A549 (cell line): ENCODE data around the gene IGFALS. TPM values are rescaled to one million over a fixed set of nuclear protein-coding genes. Genes with fewer than 3 reads are reported as not detected.

Experiments used
- ATAC-seq, 2 experiments: fragments of 200-7000 bp in 1 of 2; fragments of >200 bp in 1 of 2; cut with Nextera tagmentation in 1 of 2; cut with Tn5 transposase in 1 of 2; 3 replicates each; pipeline versions ENCODE4 v1.8.0 to v1.9.1; 2018 to 2020; ENCODE audit warnings: mild to moderate bottlenecking in 1 of 2, moderate library complexity in 1 of 2
- CTCF ChIA-PET: fragments of 300-600 bp; sonication (Branson Sonifier 250); formaldehyde crosslinking; extraction: SDS; loops from one replicate; lab custom pipeline; 2021; ENCODE audit warnings: antibody characterized with exemption, inconsistent platforms; lab: Yijun Ruan, JAX
- POLR2A ChIA-PET: fragments of 350-600 bp; formaldehyde crosslinking; extraction: SDS; loops from one replicate; lab custom pipeline; 2021; ENCODE audit warnings: antibody characterized with exemption, inconsistent platforms; lab: Yijun Ruan, JAX
- DNase-seq, 2 experiments: peaks; one replicate each; pipeline versions ENCODE4 v3.0.0 to v3.0.0-alpha.2; 2011 to 2016; ENCODE audit warnings: low read depth in 1 of 2, low spot score in 1 of 2
- FAIRE-seq: peaks from 2 replicates; lab custom pipeline; 2011; peaks lifted over from hg19 to GRCh38; lab: Jason Lieb, UNC
- H3K27ac ChIP-seq, 2 experiments: fragments of >200 bp; sonication (Bioruptor Twin); formaldehyde crosslinking; 3 replicates each; pipeline ENCODE4 v1.5.1; 2016 to 2017
- H3K4me1 ChIP-seq: fragments of >200 bp; sonication (Bioruptor Twin); formaldehyde crosslinking; 3 replicates; pipeline ENCODE4 v1.6.1; 2016
- H3K4me2 ChIP-seq: fragments of >200 bp; sonication (Bioruptor Twin); formaldehyde crosslinking; 3 replicates; pipeline ENCODE4 v1.6.1; 2016
- H3K4me3 ChIP-seq: fragments of >200 bp; sonication (Bioruptor Twin); formaldehyde crosslinking; 3 replicates; pipeline ENCODE4 v1.5.1; 2016
- H3K9me3 ChIP-seq: fragments of >200 bp; sonication (Bioruptor Twin); formaldehyde crosslinking; 3 replicates; pipeline ENCODE4 v1.6.1; 2016
- BCL3 ChIP-seq: fragments of >200 bp; sonication (Bioruptor Twin); formaldehyde crosslinking; IDR thresholded peaks from 3 replicates; pipeline ENCODE4 v1.6.1; 2016
- BHLHE40 ChIP-seq: IDR thresholded peaks from 2 replicates; pipeline ENCODE4 v1.6.1; 2012; ENCODE audit warnings: low read depth, low read length, inconsistent platforms
- EHMT2 ChIP-seq: fragments of 200-600 bp; sonication (generic); IDR thresholded peaks from 2 replicates; pipeline ENCODE4 v1.6.1; 2016; ENCODE audit warnings: antibody characterized with exemption, low read depth, mild to moderate bottlenecking, moderate library complexity
- JUN ChIP-seq, 2 experiments: fragments of >200 bp; sonication (Bioruptor Twin); formaldehyde crosslinking; IDR thresholded peaks; 2 replicates in 1 of 2; 3 replicates in 1 of 2; pipeline ENCODE4 v1.6.1; 2016 to 2017
- MAFK ChIP-seq: fragments of 450-650 bp; IDR thresholded peaks from 2 replicates; pipeline ENCODE4 v1.6.1; 2014; ENCODE audit not compliant: partially characterized antibody
- NR3C1 ChIP-seq: fragments of >200 bp; sonication (Bioruptor Twin); formaldehyde crosslinking; IDR thresholded peaks from 3 replicates; pipeline ENCODE4 v1.6.1; 2017
- PBX3 ChIP-seq: IDR thresholded peaks from 2 replicates; pipeline ENCODE4 v1.6.1; 2012
- PHF8 ChIP-seq: fragments of 200-600 bp; sonication (generic); IDR thresholded peaks from 2 replicates; pipeline ENCODE4 v1.6.1; 2016; ENCODE audit warnings: low read depth, mild to moderate bottlenecking, antibody characterized with exemption, moderate library complexity, borderline replicate concordance
- POLR2A ChIP-seq: IDR thresholded peaks from 2 replicates; pipeline ENCODE4 v1.6.1; 2012; ENCODE audit warnings: mild to moderate bottlenecking, low read length
- POLR2AphosphoS2 ChIP-seq: conservative IDR thresholded peaks from 2 replicates; pipeline ENCODE4 v1.6.1; 2012; ENCODE audit warnings: low read length, improper control_type of control experiment, inconsistent platforms
- RAD21 ChIP-seq, 2 experiments: fragments of >200 bp in 1 of 2; sonication (Bioruptor Twin) in 1 of 2; formaldehyde crosslinking in 1 of 2; IDR thresholded peaks in 1 of 2; conservative IDR thresholded peaks in 1 of 2; 2 replicates in 1 of 2; 3 replicates in 1 of 2; pipeline ENCODE4 v1.6.1; 2012 to 2018; ENCODE audit warnings: inconsistent platforms in 1 of 2
- RCOR1 ChIP-seq: fragments of 150-350 bp; IDR thresholded peaks from 2 replicates; pipeline ENCODE4 v1.6.1; 2014; ENCODE audit warnings: antibody characterized with exemption, low read length, low read depth
- TFCP2L1 ChIP-seq: fragments of 250-450 bp; sonication (Bioruptor Pico); IDR thresholded peaks from 2 replicates; pipeline ENCODE4 v1.5.0; 2021; ENCODE audit warnings: mild to moderate bottlenecking
- WGBS: methylation state at CpG from one replicate; pipeline ENCODE4 v1.1.6; 2017; ENCODE audit errors: missing lambda C conversion rate; 5-methylcytosine and 5-hydroxymethylcytosine counted together
- polyA plus RNA-seq, 4 experiments: library from polyadenylated mRNA; depleted of rRNA in 3 of 4; stranded (reverse); fragments of >200 nt; fragmentation: RNase III in 1 of 4; extraction: RNeasy Plus Mini Kit Qiagen cat#74134 plus additional on column Dnase treatment in 1 of 4; gene quantifications; 2 replicates in 3 of 4; 3 replicates in 1 of 4; pipeline ENCODE4 v1.2.3, GENCODE V29; 2011 to 2017

IGFALS gene
- polyA plus RNA-seq, 2 of the 4 experiments (the other 2 are of a cell fraction): 0.08 TPM; not detected in 1

- CTCF ChIA-PET: interaction anchor here (0.8 to 1.3 kb wide), 3 partner anchors 8 to 72 kb away, joined by 3 to 5 read pairs (median 3); partner anchors contain the start of gene NME3
- H3K4me3 ChIP-seq: no peak overlapping the region
- no peak for TF ChIP-seq BCL3
- TF ChIP-seq POLR2AphosphoS2: 0 out of 2 replicates have a peak, but pooled peaks have one; percentile 16
These were observed 14.2 kb downstream of the IGFALS start for GRCh38 chr16:1779234-1779701.

GRCh38 chr16:1778200-1779179 is 15.0 kb downstream of the IGFALS start:
- Histone ChIP-seq H3K9me3 (no peaks in the 10 kb centered on the region), H3K4me3 (no peak overlapping the region), H3K4me1 (peaks cover 23% of the 10 kb centered on the region), H3K4me2 (no peak overlapping the region), H3K27ac (no peak overlapping the region)
- ChIA-PET POLR2A (no interaction called here), CTCF (interaction anchor here (0.8 to 1.1 kb wide), 4 partner anchors 11 to 86 kb away, joined by 3 read pairs; no protein-coding TSS in a partner anchor)
- WGBS: 85% methylated on average over 21 of the region's 34 CpGs
- DNase-seq (no peak), ATAC-seq (no peak), FAIRE-seq (no peak)
- TF ChIP-seq BHLHE40: no peak
- peak; percentile 44 for TF ChIP-seq PBX3
- TF ChIP-seq POLR2A: peak; percentile 13; the same call in 1 of the 2 replicates

More at GRCh38 chr16:1779234-1779701, 14.2 kb downstream of the IGFALS start:
- 94% methylated on average over 6 of the region's 8 CpGs for WGBS
- POLR2A ChIA-PET: no interaction called here
- Histone ChIP-seq H3K9me3 (no peaks in the 10 kb centered on the region), H3K4me2 (no peak overlapping the region), H3K4me1 (peaks cover 24% of the 10 kb centered on the region), H3K27ac (no peak overlapping the region; a peak in 1 of 6 replicates)
- no peak for FAIRE-seq
- no peak for ATAC-seq
- no peak for DNase-seq

- H3K4me1 ChIP-seq: peaks cover 23% of the 10 kb centered on the region
- no peak overlapping the region for H3K27ac ChIP-seq
- FAIRE-seq (no peak), ATAC-seq (no peak), DNase-seq (no peak)
- H3K4me3 ChIP-seq: no peak overlapping the region
- 0 out of 2 replicates have a peak, but pooled peaks have one; percentile 9 for TF ChIP-seq PBX3
- TF ChIP-seq PHF8: no peak
- peak; percentile 5; the same call in 1 of the 2 replicates for TF ChIP-seq POLR2A
- no peak for TF ChIP-seq POLR2AphosphoS2
- no peak for TF ChIP-seq BHLHE40
- no peak for TF ChIP-seq MAFK
- CTCF ChIA-PET: interaction anchor here (0.8 to 1.6 kb wide), 3 partner anchors 12 to 152 kb away, joined by 3 to 6 read pairs (median 3); no protein-coding TSS in a partner anchor
- POLR2A ChIA-PET: no interaction called here
- 86% methylated on average over 32 of the region's 36 CpGs for WGBS
- no peak overlapping the region for H3K4me2 ChIP-seq
- H3K9me3 ChIP-seq: no peaks in the 10 kb centered on the region
These were observed 15.9 kb downstream of the IGFALS start for GRCh38 chr16:1777375-1778199.

GRCh38 chr16:1776991-1777374 is 16.5 kb downstream of the IGFALS start:
- no peak for ATAC-seq
- DNase-seq: no peak
- H3K9me3 ChIP-seq: no peaks in the 10 kb centered on the region
- H3K4me2 ChIP-seq: no peak overlapping the region
- CTCF ChIA-PET: interaction anchor here (1.1 to 1.6 kb wide), 2 partner anchors 13 to 153 kb away, joined by 3 to 6 read pairs; no protein-coding TSS in a partner anchor
- POLR2A ChIA-PET: no interaction called here
- WGBS: 95% methylated on average over 22 of the region's 22 CpGs
- TF ChIP-seq NR3C1: no peak
- TF ChIP-seq TFCP2L1 (CRISPR knock-in tag): no peak
- TF ChIP-seq PHF8: no peak
- TF ChIP-seq JUN (IDR thresholded peaks at IDR 0.05): no peak
- TF ChIP-seq EHMT2: no peak
- no peak for TF ChIP-seq RCOR1
- no peak for TF ChIP-seq BHLHE40
- no peak for TF ChIP-seq POLR2A
- no peak for TF ChIP-seq RAD21 (conservative IDR thresholded peaks at IDR 0.05 in 1 of 2, IDR thresholded peaks at IDR 0.05 in 1 of 2)
- TF ChIP-seq, all 56 proteins: peak for 0
- Histone ChIP-seq H3K27ac (no peak overlapping the region), H3K4me3 (no peak overlapping the region), H3K4me1 (peaks cover 23% of the 10 kb centered on the region)
- FAIRE-seq: no peak
